GM18526 (cell line): ENCODE measurements around the gene SH2D5.

Experiments used
- POLR2A ChIP-seq: IDR thresholded peaks from 3 replicates; pipeline ENCODE4 v1.6.1; 2011; ENCODE audit not compliant: insufficient read length; ENCODE audit errors: extremely low read depth

Gene SH2D5

DNA sequence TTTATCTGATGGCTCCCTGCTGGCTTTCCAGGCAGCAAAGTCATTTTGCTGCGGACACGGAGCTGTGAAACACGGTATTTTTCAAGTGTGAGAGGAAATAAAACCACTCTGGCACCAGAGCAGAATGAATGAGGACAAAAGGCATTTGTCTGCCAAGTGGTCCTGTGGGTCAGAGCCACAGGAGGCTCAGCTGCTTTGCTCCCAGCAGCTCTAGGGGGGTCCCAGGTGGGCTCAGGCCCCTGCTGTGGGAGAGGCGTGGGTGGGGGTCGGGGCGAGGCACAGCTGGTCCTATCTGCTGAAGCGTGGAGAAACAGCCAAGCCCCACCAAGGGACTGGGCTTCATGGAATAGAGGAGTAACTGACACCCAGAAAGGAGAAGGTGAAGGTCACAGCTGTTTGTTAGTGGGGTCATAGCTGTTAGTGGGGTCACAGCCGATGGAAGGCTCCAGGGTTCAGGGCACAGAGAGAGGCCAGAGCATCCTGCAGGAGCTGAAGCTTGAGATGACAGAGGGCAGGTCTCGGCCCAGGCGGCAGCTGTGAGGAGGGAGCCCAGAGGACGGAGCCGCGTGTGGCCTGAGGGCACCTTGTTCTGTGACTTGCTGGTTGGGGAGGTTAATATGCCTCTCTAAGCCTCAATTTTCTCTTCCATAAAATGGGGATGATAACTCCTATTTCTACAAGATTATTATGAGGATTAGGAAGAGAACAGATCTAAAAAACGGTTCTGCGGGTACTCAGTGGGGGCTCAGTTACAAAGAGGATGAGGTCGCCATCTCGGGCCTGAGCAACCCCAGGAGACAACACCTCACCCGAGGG lies 21.8 kb downstream of the SH2D5 start:
- no peak for TF ChIP-seq POLR2A

GRCh38 chr1:20709868-20710267 lies 22.6 kb downstream of the SH2D5 start:
- TF ChIP-seq POLR2A: no peak

GRCh38 chr1:20708891-20709290 lies 23.6 kb downstream of the SH2D5 start:
- TF ChIP-seq POLR2A: no peak

- no peak for TF ChIP-seq POLR2A
These were observed 24.4 kb downstream of the SH2D5 start for GRCh38 chr1:20708057-20708456.

DNA sequence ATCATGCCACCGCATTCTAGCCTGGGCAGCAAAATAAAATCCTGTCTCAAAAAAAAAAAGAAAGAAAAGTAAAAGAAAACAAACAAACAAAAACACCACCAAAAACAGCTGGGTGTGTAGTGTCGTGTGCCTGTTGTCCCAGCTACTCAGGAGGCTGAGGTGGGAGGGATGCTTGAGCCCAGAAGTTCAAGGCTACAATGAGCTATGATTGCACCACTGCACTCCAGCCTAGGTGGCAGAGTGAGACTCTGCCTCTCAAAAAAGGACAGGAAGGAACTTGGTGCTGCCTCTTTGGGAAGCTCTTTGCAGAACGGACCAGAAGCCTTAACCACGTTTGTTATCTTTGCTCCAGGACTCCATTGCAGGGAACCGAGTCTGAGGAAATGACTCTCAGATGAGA lies 25.7 kb downstream of the SH2D5 start:
- no peak for TF ChIP-seq POLR2A

DNA sequence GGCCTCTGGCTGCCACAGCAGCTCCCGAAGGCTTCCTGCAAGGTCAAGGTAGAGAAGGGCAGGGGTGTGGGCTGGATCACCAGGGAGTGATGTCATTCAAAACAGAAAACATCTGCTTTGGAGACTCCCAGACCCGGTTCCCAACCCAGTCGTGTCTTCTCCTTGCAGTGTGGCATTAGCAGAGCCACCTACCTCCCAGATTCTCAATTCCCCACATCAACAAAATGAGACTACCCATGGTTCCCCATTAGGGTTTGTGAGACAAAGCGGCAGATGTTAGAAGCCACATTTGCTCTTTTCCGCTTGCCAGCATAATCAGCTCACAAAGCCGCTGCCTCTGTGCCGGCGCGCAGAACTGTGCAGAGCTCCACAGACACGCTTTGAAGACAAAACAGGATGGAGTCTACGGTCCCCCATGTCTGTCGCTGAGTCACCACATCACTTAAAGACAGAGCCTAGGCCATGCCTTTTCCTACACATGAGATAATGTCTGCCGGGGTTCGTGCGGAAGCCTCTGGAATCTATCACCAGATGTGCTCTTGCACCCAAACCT lies 27.2 kb downstream of the SH2D5 start:
- TF ChIP-seq POLR2A: no peak

DNA sequence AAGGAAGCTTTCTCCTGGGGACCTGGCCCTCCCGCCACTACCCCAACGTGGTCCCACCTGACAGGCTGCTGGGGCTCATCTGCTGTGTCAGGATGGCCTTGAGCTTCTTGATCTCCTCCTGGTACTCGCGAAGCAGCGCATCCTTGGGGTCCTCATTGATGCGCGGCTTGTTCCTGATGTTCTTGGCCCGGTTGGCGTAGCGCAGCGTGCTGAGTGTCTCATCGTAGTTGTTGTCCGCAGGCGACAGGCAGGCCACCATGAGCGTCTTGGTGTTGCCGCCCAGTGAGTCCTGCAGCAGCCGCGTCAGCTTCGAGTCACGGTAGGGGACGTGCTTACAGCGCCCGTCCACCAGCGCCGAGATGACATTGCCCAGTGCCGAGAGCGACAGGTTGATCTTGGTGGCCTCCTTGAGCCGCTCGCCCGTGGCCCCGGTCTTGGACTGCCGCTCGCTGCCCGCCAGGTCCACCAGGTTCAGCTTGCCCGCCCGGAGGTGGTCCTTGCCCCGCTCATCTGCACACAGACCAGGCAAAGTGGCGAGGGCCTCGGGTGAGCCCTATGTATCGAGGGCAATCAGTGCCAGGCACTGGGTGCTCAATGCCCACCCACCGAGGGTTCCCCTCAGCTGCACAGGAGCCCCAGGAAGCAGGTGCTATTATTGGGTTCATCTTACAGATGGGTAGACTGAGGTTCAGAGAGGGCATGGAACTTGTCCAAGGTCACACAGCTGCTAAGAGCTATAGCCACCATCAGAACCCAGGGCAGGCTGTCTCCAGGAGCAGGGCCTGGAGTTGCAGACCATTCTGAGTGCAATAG lies 27.9 kb downstream of the SH2D5 start:
- TF ChIP-seq POLR2A: no peak

DNA sequence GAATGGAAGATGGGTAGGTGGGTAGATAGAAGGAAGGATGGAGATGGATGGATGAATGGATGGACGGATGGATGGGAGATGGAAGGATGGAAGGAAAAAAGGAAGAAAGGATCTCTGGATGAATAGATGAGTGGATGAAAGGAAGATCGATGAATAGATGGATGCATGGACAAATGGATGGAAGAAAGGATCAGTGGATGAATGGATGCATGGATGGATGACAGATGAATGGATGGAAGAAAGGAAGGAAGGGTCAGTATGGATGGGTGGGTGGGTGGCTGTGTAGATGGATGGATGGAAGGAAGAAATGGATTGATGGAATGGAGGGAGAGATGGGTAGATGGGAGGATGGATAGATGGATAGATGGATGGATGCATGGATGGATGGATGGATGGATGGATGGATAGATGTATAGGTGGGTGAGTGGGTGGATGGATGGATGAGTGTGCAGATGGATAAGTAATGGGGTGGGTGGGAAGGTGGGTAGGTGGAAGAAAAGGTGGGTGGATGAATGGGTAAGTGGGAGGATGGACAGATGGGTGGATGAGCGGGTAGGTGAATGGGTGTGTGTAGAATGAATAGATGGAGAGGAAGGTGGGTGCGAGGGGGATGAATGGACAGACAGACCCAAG lies 29.3 kb downstream of the SH2D5 start:
- no peak for TF ChIP-seq POLR2A

DNA sequence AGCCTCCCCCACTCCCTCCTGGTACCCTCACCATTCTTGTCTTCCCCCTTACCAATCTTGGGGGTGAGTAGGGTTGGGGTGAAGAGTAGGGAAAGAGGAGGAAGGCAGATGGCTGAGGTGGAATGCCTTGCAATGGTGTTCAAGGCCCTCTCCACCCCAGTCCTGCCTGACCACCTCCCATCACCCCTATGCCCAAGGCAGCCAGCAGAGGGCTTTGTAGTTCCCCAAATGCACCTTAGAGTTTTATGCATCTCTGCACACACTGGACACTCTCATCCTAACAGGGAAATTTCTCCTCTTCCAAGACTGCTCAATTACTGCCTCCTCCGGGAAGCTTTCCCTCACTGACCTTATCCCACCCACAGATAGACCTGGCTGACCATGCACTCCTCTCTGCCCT lies 30.1 kb downstream of the SH2D5 start:
- TF ChIP-seq POLR2A: no peak

DNA sequence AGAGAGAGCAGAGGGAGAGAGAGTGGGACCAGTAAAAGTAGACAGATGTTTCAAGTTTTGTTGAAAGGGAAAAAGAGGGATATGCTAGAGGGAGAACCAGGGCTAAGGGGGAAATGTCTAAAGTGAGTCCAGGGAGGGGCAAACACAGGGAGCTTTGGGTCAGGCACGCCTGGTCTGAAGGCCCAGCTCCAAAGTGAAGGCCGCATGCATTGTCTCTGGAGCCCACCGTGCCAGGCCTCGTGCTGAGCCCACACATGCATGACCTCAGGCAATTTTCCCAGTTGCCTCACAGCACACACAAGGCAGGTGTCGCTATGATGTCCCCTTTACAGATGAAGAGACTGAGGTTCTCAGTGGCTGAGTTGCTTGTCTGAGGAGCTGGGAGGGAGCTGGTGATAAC lies 30.7 kb downstream of the SH2D5 start:
- no peak for TF ChIP-seq POLR2A

- no peak for TF ChIP-seq POLR2A
These were observed 31.1 kb downstream of the SH2D5 start for GRCh38 chr1:20701446-20701845.

DNA sequence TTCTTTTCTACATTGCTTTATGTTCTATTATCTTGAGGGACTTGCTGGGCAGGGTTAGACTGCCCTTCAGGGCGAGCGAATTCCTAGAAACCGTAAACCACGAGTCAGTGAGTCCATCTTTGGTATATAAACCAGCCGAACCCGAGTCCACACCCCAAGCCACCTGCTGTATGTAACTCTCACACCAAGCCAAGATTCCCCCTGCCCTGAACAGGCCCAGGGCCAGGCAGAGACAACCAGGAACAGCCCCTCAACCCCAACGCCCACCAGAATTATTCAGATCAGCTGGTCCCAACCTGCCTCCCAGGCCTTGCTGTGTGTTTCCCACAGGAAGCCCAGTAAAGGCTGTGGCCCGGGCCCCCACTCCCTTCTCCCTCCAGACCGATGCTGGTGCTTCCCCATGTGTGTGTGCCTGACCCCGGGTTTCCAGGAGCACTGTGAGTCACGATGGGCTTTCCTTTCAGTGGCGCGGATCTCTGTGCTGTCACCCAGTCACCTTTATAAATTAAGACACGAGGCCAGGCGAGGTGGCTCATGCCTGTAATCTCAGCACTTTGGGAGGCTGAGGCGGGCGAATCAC lies 31.8 kb downstream of the SH2D5 start:
- TF ChIP-seq POLR2A: no peak

- no peak for TF ChIP-seq POLR2A
These were observed 32.9 kb downstream of the SH2D5 start for GRCh38 chr1:20699558-20699957.

- TF ChIP-seq POLR2A: no peak
These were observed 34.1 kb downstream of the SH2D5 start for GRCh38 chr1:20698195-20698910.

- TF ChIP-seq POLR2A: no peak
These were observed 34.9 kb downstream of the SH2D5 start for GRCh38 chr1:20697563-20697962.
